HG03439 (cell line): Measurements from ENCODE around the gene ARL2.

Source experiments
- ATAC-seq: cut with Tn5 transposase; IDR thresholded peaks from one replicate; pipeline ENCODE4 v1.9.1; 2021; ENCODE audit warnings: mild to moderate bottlenecking, moderate library complexity; ENCODE audit not compliant: unreplicated experiment

Gene ARL2

GRCh38 chr11:65069217-65069616 is 55.3 kb downstream of the ARL2 start:
- no peak for ATAC-seq
